ENCODE measurements around the gene CAV3.

DNA sequence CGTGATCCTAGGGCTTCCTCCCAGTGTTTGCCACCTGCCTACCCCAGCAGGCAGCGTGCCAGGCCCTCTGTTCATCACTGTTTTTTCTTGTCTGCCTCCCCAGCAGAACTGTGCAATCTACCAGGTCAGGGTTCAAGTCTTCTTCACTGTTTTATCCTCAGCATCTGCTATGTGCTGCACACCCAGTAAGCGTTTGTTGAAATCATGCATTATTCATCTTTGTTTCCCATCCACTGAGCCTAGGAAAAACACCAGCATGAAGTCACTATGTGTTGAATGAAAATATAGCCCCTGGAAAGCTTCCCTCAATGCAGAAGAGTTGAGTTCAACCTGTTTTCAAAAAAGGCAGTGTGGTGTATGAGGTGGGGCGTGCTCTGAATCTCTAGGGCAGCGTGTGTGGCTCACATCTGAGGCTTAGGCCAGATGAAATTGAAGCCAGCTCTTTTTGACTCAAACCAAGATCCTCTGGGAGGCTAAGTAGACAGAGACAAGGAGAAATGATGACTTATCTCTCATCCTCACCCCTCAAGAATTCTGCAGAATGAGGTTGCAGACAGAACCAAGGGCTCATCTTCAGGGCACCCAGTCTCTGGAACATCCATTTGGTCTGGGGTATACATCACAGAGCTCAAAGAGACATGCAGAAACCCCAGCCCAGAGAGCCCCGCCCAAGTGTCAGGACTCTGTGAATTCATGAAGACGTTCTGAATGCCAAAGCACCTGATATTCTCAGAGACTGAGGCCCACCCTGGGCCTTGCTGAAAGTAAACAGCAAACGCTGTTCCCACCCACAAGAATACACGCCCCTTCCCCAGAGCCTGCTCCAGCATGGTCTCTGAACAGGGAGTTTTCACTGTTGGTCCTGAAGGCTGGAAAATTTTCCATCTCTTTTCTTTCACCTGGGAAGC lies 5.7 kb upstream of the CAV3 start:
- TF ChIP-seq, protein P1, sequence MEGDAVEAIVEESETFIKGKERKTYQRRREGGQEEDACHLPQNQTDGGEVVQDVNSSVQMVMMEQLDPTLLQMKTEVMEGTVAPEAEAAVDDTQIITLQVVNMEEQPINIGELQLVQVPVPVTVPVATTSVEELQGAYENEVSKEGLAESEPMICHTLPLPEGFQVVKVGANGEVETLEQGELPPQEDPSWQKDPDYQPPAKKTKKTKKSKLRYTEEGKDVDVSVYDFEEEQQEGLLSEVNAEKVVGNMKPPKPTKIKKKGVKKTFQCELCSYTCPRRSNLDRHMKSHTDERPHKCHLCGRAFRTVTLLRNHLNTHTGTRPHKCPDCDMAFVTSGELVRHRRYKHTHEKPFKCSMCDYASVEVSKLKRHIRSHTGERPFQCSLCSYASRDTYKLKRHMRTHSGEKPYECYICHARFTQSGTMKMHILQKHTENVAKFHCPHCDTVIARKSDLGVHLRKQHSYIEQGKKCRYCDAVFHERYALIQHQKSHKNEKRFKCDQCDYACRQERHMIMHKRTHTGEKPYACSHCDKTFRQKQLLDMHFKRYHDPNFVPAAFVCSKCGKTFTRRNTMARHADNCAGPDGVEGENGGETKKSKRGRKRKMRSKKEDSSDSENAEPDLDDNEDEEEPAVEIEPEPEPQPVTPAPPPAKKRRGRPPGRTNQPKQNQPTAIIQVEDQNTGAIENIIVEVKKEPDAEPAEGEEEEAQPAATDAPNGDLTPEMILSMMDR (IDR thresholded peaks at IDR 0.05) = no peak
- no peak for TF ChIP-seq POLR2AphosphoS5 (IDR thresholded peaks at IDR 0.05)

Data from breast epithelium (tissue), 3 donors.